Mesothelial cell of epicardium (in vitro differentiated cells): ENCODE data around the gene CFAP20DC. TPM values are rescaled to one million over a fixed set of nuclear protein-coding genes. Genes with fewer than 3 reads are reported as not detected.
"Not testable (repeated sequence)": the region's sequence is repeated elsewhere in the genome, so short reads cannot be mapped to it uniquely, and the experiment has no call there.

Experiments
- DNase-seq, 2 experiments: peaks; one replicate each; pipeline ENCODE4 v3.0.0; 2021; ENCODE audit warnings: low spot score in 2 of 2; ENCODE audit not compliant: unreplicated experiment in 2 of 2
- H3K27ac Mint-ChIP-seq: 2 replicates; pipeline ENCODE4 v1.8.0; 2021; ENCODE audit warnings: mixed read lengths
- H3K27me3 Mint-ChIP-seq: 2 replicates; pipeline ENCODE4 v1.8.0; 2021; ENCODE audit warnings: low read depth, mixed read lengths
- H3K36me3 Mint-ChIP-seq: 2 replicates; pipeline ENCODE4 v1.8.0; 2021; ENCODE audit warnings: mixed read lengths
- H3K4me1 Mint-ChIP-seq: 2 replicates; pipeline ENCODE4 v1.8.0; 2021; ENCODE audit warnings: mixed read lengths
- H3K4me3 Mint-ChIP-seq: 2 replicates; pipeline ENCODE4 v1.8.0; 2021; ENCODE audit warnings: mild to moderate bottlenecking, moderate library complexity, mixed read lengths
- H3K9me3 Mint-ChIP-seq: 2 replicates; pipeline ENCODE4 v1.8.0; 2021; ENCODE audit warnings: mixed read lengths
- CTCF ChIP-seq: fragments of 200-600 bp; sonication (generic); IDR thresholded peaks from one replicate; pipeline ENCODE4 v1.5.0; 2021; ENCODE audit warnings: antibody characterized with exemption; ENCODE audit not compliant: unreplicated experiment
- total RNA-seq: library from RNA; stranded (reverse); gene quantifications from 3 replicates; pipeline ENCODE4 v1.2.1, GENCODE V29; 2021

Gene CFAP20DC
- total RNA-seq, 1 donor from 2014 or later: 5.4 TPM

GRCh38 chr3:58711871-58712270 is 338.0 kb downstream of the CFAP20DC start:
- H3K4me3 Mint-ChIP-seq: no peak overlapping the region
- no peaks in the 10 kb centered on the region for H3K36me3 Mint-ChIP-seq

GRCh38 chr3:58708983-58709382 is 340.8 kb downstream of the CFAP20DC start:
- H3K27me3 Mint-ChIP-seq, H3K4me3 Mint-ChIP-seq, H3K4me1 Mint-ChIP-seq: not testable (repeated sequence)

More at GRCh38 chr3:58711871-58712270, 338.0 kb downstream of the CFAP20DC start:
- TF ChIP-seq CTCF: no peak
- H3K27me3 Mint-ChIP-seq: no peaks in the 10 kb centered on the region
- H3K4me1 Mint-ChIP-seq: no peaks in the 10 kb centered on the region
- DNase-seq: no peak
- no peak overlapping the region for H3K27ac Mint-ChIP-seq
- peaks cover 16% of the 10 kb centered on the region for H3K9me3 Mint-ChIP-seq

GRCh38 chr3:58708116-58708791 is 341.6 kb downstream of the CFAP20DC start:
- Mint-ChIP-seq H3K27ac (no peak overlapping the region), H3K36me3 (no peaks in the 10 kb centered on the region), H3K4me1 (no peaks in the 10 kb centered on the region), H3K27me3 (no peaks in the 10 kb centered on the region), H3K9me3 (peaks cover 7% of the 10 kb centered on the region), H3K4me3 (no peak overlapping the region)
- DNase-seq: no peak
- TF ChIP-seq CTCF: no peak

More at GRCh38 chr3:58708983-58709382, 340.8 kb downstream of the CFAP20DC start:
- H3K36me3 Mint-ChIP-seq, H3K27ac Mint-ChIP-seq, DNase-seq: not testable (repeated sequence)
- peaks cover 15% of the 10 kb centered on the region for H3K9me3 Mint-ChIP-seq

- Mint-ChIP-seq H3K27ac (no peak overlapping the region), H3K4me3 (no peak overlapping the region), H3K9me3 (peaks cover 6% of the 10 kb centered on the region), H3K36me3 (no peaks in the 10 kb centered on the region), H3K27me3 (no peaks in the 10 kb centered on the region), H3K4me1 (no peaks in the 10 kb centered on the region)
- DNase-seq: no peak
- no peak for TF ChIP-seq CTCF
Measured at GRCh38 chr3:58707390-58707930, 342.4 kb downstream of the CFAP20DC start.

GRCh38 chr3:58706395-58707167 is 343.2 kb downstream of the CFAP20DC start:
- Mint-ChIP-seq H3K4me3 (no peak overlapping the region), H3K4me1 (no peaks in the 10 kb centered on the region), H3K27me3 (no peaks in the 10 kb centered on the region), H3K9me3 (no peaks in the 10 kb centered on the region), H3K36me3 (no peaks in the 10 kb centered on the region), H3K27ac (no peak overlapping the region)
- DNase-seq: no peak
- no peak for TF ChIP-seq CTCF

GRCh38 chr3:58704745-58705144 is 345.1 kb downstream of the CFAP20DC start:
- Mint-ChIP-seq H3K27ac (no peak overlapping the region), H3K27me3 (peaks cover 4% of the 10 kb centered on the region), H3K4me1 (no peaks in the 10 kb centered on the region), H3K4me3 (no peak overlapping the region), H3K9me3 (peaks cover 3% of the 10 kb centered on the region), H3K36me3 (no peaks in the 10 kb centered on the region)
- DNase-seq: no peak
- TF ChIP-seq CTCF: no peak

- not testable (repeated sequence) for H3K27me3 Mint-ChIP-seq, H3K9me3 Mint-ChIP-seq, DNase-seq, H3K4me3 Mint-ChIP-seq, H3K4me1 Mint-ChIP-seq, H3K36me3 Mint-ChIP-seq, H3K27ac Mint-ChIP-seq
Measured at GRCh38 chr3:58704304-58704703, 345.5 kb downstream of the CFAP20DC start.
